ENCODE data around the gene OR52J3.

Gene OR52J3

DNA sequence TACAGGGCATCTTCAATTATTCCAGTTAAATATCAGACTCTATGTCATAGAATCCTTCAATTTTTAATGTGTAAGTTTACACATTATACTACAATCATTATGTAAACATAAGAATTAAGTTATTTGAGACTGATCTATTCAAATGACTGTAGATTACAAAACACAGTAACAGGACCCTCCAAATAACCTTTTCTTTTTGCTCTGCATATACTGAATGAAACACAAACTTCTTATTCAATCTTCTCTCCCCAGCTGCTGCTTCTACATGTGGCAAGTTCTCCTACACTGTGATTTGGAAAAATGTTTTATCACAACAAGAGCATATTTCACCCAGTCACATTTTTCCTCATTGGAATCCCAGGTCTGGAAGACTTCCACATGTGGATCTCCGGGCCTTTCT lies at the start of gene OR52J3:
OR52J3 (plus strand) TSS at position 301 of the 400 bp plus-strand sequence; CDS start at position 301, 0 bp downstream.
- TF ChIP-seq, protein P1, sequence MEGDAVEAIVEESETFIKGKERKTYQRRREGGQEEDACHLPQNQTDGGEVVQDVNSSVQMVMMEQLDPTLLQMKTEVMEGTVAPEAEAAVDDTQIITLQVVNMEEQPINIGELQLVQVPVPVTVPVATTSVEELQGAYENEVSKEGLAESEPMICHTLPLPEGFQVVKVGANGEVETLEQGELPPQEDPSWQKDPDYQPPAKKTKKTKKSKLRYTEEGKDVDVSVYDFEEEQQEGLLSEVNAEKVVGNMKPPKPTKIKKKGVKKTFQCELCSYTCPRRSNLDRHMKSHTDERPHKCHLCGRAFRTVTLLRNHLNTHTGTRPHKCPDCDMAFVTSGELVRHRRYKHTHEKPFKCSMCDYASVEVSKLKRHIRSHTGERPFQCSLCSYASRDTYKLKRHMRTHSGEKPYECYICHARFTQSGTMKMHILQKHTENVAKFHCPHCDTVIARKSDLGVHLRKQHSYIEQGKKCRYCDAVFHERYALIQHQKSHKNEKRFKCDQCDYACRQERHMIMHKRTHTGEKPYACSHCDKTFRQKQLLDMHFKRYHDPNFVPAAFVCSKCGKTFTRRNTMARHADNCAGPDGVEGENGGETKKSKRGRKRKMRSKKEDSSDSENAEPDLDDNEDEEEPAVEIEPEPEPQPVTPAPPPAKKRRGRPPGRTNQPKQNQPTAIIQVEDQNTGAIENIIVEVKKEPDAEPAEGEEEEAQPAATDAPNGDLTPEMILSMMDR (IDR thresholded peaks at IDR 0.05; ENCODE audit: low read depth, low read length, missing control alignments) = no peak
- no peak within 1 kb of the TSS for H3K4me3 ChIP-seq (ENCODE audit: low read depth, low read length)
- in situ Hi-C loops (cut with HindIII; ENCODE audit: low sequenced_read_pairs) = no loop called here
- no peak for DNase-seq (ENCODE audit: low read depth)

DNA sequence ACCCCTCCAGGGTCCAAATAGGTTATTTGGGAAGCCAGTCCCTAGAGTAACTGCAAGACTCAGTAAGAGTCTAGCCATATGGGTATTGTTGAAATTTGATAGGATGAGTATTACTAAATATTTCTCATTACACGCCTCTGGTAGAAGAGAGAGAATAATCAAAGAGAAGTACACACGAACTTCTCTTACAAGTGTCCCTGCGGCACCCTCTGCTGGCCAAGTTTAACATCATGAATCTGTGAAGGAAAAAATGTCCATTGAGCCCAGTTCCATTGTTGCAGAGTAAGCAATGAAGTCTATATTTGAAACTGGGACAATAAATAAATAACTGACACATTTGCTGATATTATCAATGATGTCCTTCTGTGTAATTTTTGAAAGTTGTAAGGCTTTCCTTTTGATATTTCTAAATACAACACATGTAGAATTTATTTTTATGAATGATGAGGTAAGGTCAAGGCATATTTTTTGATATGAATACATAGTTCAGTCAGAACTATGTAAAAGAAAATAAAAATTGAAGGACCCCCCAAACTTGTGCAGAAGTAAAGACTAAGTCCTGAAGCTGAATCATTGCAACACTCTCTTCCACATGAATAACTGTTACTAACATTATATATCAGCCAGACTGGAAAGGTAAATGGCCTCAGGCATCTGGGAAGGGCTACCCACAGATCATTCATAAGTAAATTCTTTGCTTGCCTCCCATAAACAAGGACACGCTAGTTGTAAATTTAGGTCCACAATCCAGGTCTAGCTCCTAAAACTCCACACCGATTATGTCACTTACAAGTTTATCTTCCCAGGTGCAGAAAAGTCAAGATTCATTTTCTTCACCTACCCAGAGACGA lies 41.7 kb upstream of the OR52J3 start:
- peak; percentile 55 for DNase-seq (ENCODE audit: low read depth)
- no peak overlapping the region for H3K4me3 ChIP-seq (ENCODE audit: low read depth, low read length)
- TF ChIP-seq, protein P1 (IDR thresholded peaks at IDR 0.05; ENCODE audit: low read depth, low read length, missing control alignments) = peak; percentile 73
- in situ Hi-C loops (cut with HindIII; ENCODE audit: low sequenced_read_pairs) = no loop called here

DNA sequence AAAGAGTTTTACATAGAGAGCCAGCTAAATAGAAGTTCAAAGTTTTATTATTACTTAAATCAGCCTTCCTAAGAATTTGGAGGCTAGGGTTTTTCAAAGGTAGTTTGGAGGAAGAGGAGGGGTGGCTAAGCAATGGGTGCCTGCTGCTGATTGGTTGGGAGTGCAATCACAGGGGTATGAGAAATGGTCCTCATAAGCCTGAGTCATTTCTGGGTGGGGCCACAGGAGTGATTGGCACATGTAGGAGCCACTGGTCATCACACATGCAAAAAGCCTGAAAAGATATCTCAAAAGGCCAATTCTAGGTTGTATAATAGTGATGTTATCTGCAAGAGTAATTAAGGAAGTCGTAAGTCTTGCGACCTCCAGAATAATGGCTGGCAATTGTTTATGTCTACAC lies 38.8 kb upstream of the OR52J3 start:
- H3K4me3 ChIP-seq (ENCODE audit: low read depth, low read length) = no peak overlapping the region
- TF ChIP-seq, protein P1 (IDR thresholded peaks at IDR 0.05; ENCODE audit: low read depth, low read length, missing control alignments) = no peak
- in situ Hi-C loops (cut with HindIII; ENCODE audit: low sequenced_read_pairs) = no loop called here
- DNase-seq (ENCODE audit: low read depth) = no peak

DNA sequence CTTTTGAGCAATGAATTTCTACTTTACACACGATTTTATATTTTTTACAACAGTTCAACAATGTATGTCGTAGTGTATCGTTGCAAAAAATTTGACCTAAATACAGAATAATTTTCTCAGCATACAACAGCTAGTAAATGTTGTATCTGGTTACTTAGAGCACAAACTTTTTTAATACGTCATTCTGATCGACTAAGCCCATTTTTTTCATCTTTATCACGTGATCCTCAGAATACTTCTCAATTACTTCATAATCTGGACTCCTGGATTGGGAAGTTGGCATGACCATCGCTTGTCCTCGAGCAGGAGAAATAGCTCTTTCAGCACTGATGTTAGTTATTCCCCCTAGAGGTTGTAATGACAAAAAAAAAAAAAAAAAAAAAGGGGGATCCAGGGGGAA lies 35.1 kb upstream of the OR52J3 start:
- no peak for DNase-seq (ENCODE audit: low read depth)
- in situ Hi-C loops (cut with HindIII; ENCODE audit: low sequenced_read_pairs) = no loop called here
- no peak overlapping the region for H3K4me3 ChIP-seq (ENCODE audit: low read depth, low read length)
- TF ChIP-seq, protein P1 (IDR thresholded peaks at IDR 0.05; ENCODE audit: low read depth, low read length, missing control alignments) = no peak

DNA sequence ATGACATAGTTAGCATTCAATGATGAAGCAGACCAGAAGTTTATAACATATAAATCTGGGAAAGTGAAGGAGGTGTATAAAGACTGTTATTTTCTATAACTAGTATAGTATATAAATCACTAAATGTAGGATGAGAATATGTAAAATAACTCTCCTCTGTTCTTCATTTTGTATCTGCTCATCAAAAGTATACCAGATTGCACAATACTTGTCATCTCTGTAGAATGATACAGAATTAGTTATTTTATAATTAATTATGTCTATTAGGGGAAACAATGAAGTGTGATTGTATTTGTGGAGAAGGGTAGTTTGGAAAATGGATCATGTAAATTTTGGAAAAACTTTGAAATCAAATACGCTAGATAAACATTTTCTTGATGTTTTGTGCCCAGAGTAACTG lies 33.3 kb upstream of the OR52J3 start:
- no peak for DNase-seq (ENCODE audit: low read depth)
- TF ChIP-seq, protein P1 (IDR thresholded peaks at IDR 0.05; ENCODE audit: low read depth, low read length, missing control alignments) = no peak
- H3K4me3 ChIP-seq (ENCODE audit: low read depth, low read length) = no peak overlapping the region
- in situ Hi-C loops (cut with HindIII; ENCODE audit: low sequenced_read_pairs) = no loop called here

DNA sequence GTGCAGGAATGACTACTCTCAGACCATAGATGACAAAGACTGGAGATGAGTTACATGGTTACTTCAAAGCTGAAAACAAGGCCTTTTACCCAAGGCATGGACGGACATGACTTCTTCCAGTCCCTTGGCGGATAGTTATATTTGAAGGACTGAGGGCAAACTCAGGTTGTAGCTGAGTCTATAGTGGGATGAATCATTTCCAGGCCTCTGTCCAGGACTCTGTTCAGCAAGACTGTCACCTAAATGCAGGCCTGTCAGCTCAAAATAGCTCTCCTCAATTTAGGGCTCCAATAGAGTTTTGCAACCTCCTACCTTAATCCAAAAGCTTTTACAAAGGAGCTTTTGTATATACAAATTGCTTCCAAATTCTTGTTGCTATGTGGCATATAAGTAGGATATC lies 24.3 kb upstream of the OR52J3 start:
- no peak overlapping the region for H3K4me3 ChIP-seq (ENCODE audit: low read depth, low read length)
- in situ Hi-C loops (cut with HindIII; ENCODE audit: low sequenced_read_pairs) = no loop called here
- TF ChIP-seq, protein P1 (IDR thresholded peaks at IDR 0.05; ENCODE audit: low read depth, low read length, missing control alignments) = no peak
- DNase-seq (ENCODE audit: low read depth) = no peak
